Fibroblast of pulmonary artery (primary cell): Measurements from ENCODE around the gene IGSF5.

Experiments
- DNase-seq: peaks from one replicate; pipeline ENCODE4 v3.0.0-alpha.2; 2010; ENCODE audit warnings: low read depth
- H3K4me3 ChIP-seq: replicated peaks from 2 replicates; pipeline ENCODE4 v1.5.1; 2011; ENCODE audit warnings: low read depth, mild to moderate bottlenecking, control low read depth, low read length, moderate library complexity
- CTCF ChIP-seq: IDR thresholded peaks from 2 replicates; pipeline ENCODE4 v1.5.1; 2011; ENCODE audit warnings: mild to moderate bottlenecking, control low read depth, low read length, inconsistent platforms; ENCODE audit errors: missing control alignments

IGSF5 gene

GRCh38 chr21:39809936-39810335, 65.0 kb downstream of the IGSF5 start:
- no peak overlapping the region for H3K4me3 ChIP-seq
- DNase-seq = no peak
- TF ChIP-seq CTCF = no peak

GRCh38 chr21:39812983-39813382, 68.0 kb downstream of the IGSF5 start:
- no peak for TF ChIP-seq CTCF
- H3K4me3 ChIP-seq = no peak overlapping the region
- no peak for DNase-seq

GRCh38 chr21:39818557-39818956, 73.6 kb downstream of the IGSF5 start:
- DNase-seq = no peak
- TF ChIP-seq CTCF = no peak
- H3K4me3 ChIP-seq = no peak overlapping the region

- TF ChIP-seq CTCF = no peak
- DNase-seq = no peak
- no peak overlapping the region for H3K4me3 ChIP-seq
These were observed 77.1 kb downstream of the IGSF5 start for GRCh38 chr21:39822042-39822441.

- no peak overlapping the region for H3K4me3 ChIP-seq
- TF ChIP-seq CTCF = no peak
- DNase-seq = no peak
These were observed 80.3 kb downstream of the IGSF5 start for GRCh38 chr21:39825250-39825649.

- H3K4me3 ChIP-seq = no peak overlapping the region
- no peak for DNase-seq
- TF ChIP-seq CTCF = no peak
These were observed 89.6 kb downstream of the IGSF5 start for GRCh38 chr21:39834543-39834942.

- no peak for DNase-seq
These were observed 92.9 kb downstream of the IGSF5 start for GRCh38 chr21:39837861-39838359.

More at GRCh38 chr21:39837861-39838359, 92.9 kb downstream of the IGSF5 start:
- no peak overlapping the region for H3K4me3 ChIP-seq
- TF ChIP-seq CTCF = no peak
